Measurements from ENCODE around the gene TSPAN14.

TSPAN14 gene

GRCh38 chr10:80486785-80487420 is 32.8 kb downstream of the TSPAN14 start:
- DNase-seq (ENCODE audit: insufficient read length, low spot score) (no peak), FAIRE-seq (no peak)

GRCh38 chr10:80487421-80487785 is 33.3 kb downstream of the TSPAN14 start:
- FAIRE-seq, result no peak
- no peak for DNase-seq (ENCODE audit: insufficient read length, low spot score)

GRCh38 chr10:80487791-80488538 is 33.9 kb downstream of the TSPAN14 start:
- DNase-seq (ENCODE audit: insufficient read length, low spot score) (no peak), FAIRE-seq (no peak)

GRCh38 chr10:80488539-80489066 is 34.5 kb downstream of the TSPAN14 start:
- DNase-seq (ENCODE audit: insufficient read length, low spot score), result no peak
- FAIRE-seq, result no peak

GRCh38 chr10:80489371-80490112 is 35.4 kb downstream of the TSPAN14 start:
- FAIRE-seq (no peak), DNase-seq (ENCODE audit: insufficient read length, low spot score) (no peak)

GRCh38 chr10:80491251-80492102 is 37.4 kb downstream of the TSPAN14 start:
- no peak for DNase-seq (ENCODE audit: insufficient read length, low spot score)
- peak; percentile 58 for FAIRE-seq

GRCh38 chr10:80492848-80493521 is 38.9 kb downstream of the TSPAN14 start:
- FAIRE-seq, result no peak
- DNase-seq (ENCODE audit: insufficient read length, low spot score), result no peak

GRCh38 chr10:80493522-80494051 is 39.5 kb downstream of the TSPAN14 start:
- DNase-seq (ENCODE audit: insufficient read length, low spot score) (no peak), FAIRE-seq (peak; percentile 79)

- DNase-seq (ENCODE audit: insufficient read length, low spot score) (no peak), FAIRE-seq (no peak)
Measured at GRCh38 chr10:80496555-80497172, 42.6 kb downstream of the TSPAN14 start.

GRCh38 chr10:80497187-80498077 is 43.3 kb downstream of the TSPAN14 start:
- DNase-seq (ENCODE audit: insufficient read length, low spot score) (no peak), FAIRE-seq (no peak)

GRCh38 chr10:80498078-80498832 is 44.1 kb downstream of the TSPAN14 start:
- FAIRE-seq, result no peak
- DNase-seq (ENCODE audit: insufficient read length, low spot score), result no peak

- FAIRE-seq, result peak; percentile 35
- DNase-seq (ENCODE audit: insufficient read length, low spot score), result no peak
Measured at GRCh38 chr10:80498833-80499741, 45.0 kb downstream of the TSPAN14 start.

GRCh38 chr10:80500572-80501380 is 46.7 kb downstream of the TSPAN14 start:
- DNase-seq (ENCODE audit: insufficient read length, low spot score), result no peak
- FAIRE-seq, result no peak

- FAIRE-seq (no peak), DNase-seq (ENCODE audit: insufficient read length, low spot score) (no peak)
Measured at GRCh38 chr10:80501381-80501912, 47.3 kb downstream of the TSPAN14 start.

GRCh38 chr10:80501913-80502521 is 47.9 kb downstream of the TSPAN14 start:
- no peak for FAIRE-seq
- DNase-seq (ENCODE audit: insufficient read length, low spot score), result no peak

Measured in GM19239 (cell line).